HG03196 (cell line): ENCODE measurements around the gene UROC1.

Experiments
- ATAC-seq: cut with Tn5 transposase; IDR thresholded peaks from one replicate; pipeline ENCODE4 v1.9.1; 2021; ENCODE audit not compliant: unreplicated experiment

The UROC1 gene

DNA sequence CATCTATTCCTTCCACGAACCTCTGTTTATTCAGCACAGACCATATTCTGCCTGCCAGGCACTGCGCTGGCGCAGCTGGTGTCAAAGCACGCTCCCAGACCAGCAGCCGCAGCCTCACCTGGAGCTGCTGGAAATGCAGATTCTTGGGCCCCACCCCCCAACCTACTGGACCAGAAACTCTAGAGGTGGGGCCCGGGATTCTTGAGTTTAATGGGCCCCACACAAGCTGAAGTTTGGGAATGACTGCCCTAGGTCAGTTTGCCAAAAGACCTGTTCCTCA, 13.4 kb upstream of the UROC1 start:
- ATAC-seq, result no peak

DNA sequence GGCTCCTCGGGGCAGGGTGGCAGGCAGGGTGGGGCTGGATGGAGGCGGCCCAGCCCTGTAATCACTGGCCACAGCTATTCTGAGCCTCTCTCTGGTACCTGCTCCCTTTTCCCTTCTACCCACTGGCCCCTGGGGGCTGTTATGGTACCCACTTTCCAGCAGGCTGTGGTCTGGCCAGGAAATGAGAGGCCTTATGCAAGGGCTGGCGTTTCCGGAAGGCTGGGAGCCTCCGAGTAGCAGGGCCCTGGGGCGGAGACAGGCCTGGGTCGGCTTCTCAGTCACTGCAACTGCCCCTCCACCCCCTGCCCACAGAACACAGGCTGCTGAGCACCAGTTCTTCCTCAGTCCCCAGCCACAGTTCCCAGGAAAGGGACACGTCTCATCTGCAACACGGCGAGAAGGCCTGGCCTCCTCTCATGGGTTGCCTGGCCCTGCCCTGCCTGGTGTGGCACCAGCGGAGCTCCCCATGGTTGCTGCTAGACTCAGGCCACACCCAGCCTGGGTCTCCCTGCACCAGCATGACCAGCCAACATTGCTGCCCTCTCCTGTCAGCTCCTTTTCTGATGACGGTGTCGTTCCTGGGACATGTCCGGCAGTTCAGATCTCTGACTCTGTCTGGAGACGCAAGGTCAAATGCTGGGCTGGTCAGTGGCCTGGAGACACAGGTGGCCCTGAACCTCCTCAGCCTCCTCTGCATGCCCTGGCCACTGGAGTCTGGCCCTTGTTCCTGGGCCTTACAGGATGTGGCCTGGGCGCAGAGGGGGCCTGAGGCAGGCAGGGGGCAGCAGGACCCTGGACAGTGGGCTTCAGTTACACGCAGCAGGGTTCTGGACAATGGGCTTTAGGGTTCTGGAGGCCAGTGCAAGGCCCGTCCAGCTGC, 12.8 kb upstream of the UROC1 start:
- ATAC-seq, result no peak

DNA sequence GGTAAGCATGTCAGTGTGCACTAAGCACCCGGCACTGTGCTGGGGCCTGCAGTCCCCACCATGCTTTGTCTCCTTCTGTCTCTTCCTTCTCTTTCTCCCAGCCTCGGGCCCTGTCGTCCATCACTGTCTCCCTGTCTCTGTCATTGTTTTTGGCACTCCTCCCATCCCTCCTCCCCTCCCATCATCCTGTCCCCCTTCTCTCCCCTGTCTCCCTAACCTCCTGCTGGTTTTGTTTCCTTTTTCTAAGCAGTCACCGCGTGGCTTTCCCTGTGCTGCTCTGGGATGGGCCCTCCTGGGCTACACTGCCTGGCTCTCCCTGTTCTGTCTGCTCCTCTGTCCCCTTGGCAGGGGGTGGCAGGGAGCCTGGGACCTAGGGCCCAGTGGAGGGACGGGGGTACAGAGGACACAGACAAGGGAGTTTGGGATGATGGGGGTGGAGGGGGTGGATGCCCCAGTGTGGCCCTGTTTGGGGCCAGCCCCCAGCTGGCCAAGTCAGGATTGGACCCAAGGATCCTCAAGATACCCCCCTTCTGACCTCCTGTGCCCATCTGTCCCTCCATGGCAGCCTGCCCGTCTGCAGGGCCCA, 12.1 kb upstream of the UROC1 start:
- no peak for ATAC-seq

DNA sequence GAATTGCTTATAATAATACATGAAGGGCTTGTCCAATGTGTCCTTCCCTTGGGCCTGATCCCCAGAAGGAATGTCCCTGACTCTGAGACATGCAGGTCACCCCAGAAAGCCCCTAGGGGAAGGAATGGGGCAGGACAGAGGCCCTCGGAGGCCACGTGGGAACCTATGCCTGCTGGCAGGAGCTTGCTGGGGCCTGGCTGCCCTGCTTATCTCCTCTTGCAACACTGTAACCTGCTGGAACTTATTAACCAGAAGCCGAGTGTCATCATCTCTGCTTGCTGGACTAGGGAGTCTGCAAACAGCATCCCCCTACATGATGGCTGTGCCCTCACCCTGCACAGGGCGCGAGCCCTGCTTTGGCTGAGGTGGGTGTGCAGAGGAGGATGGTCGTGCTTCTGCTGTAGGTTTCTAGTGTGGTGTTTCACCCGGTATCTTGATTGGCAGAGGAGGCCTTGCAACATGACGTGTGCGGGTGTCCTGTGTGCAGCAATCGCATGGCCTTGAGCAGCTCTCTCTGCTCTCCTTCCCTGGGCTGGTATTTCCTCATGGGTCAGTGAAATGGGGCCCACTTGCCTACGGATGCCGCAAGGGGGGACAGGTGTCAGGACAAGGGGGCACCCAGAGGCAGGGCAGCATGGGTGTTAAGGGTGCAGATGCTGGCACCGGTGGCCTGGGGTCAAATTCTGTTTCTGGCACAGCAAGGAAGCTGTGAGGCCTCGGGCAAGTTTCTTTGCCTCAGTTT, 11.4 kb upstream of the UROC1 start:
- ATAC-seq, result no peak

DNA sequence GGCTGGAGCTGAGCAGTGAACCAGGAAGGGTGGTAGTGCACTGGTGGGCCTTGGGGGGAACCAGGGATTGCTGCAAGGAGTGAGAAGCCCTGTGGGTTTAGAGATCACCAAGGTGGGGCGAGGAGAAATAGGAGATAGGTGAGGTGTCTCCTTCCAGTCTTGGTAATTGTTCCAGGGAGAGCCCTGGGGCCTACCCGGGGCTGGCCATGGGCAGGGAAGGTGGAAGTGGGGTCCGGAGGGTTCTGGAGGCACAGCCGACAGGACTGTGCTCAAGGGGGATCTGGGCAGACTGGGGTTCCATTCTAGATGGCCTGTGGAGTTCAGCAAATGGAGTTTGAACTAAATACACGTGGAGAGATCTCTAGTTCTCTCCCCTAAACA, 10.8 kb upstream of the UROC1 start:
- no peak for ATAC-seq

DNA sequence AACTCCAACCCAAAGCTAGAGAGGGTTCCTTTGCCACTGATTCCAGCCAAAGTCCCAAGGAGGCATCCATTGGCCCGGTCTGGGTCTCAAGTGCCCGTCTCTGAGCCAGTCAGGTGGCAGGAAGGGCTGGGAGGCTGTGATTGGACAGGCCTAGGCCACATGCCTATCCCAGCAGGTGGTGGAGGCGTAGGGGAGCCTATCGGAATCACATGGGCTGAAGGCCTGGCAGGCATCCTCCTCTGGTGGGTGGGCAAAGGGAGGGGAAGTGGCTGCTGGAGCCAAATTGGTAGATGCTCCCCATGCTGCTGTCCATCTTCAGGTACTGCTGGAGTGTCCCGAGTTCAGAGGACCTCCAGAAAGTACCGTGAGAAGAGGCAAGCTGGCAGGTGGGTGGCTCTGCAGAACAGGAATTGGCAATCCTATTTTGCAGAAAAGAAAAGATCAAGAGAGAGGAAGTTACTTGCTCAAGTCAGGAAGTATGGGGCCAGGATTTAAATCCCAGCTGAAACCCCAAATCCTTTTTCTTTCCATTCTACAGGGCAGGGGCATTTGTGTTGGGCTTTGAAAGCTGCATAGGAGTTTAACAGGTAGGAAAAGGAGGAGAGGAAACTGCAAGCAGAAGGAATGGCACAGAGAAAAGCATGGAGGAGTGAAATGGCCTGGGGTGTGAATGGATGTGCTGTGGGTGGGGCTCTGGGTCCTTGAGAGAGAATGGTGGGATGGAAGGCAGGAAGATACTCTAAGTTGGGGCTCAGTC, 10.1 kb upstream of the UROC1 start:
- no peak for ATAC-seq

DNA sequence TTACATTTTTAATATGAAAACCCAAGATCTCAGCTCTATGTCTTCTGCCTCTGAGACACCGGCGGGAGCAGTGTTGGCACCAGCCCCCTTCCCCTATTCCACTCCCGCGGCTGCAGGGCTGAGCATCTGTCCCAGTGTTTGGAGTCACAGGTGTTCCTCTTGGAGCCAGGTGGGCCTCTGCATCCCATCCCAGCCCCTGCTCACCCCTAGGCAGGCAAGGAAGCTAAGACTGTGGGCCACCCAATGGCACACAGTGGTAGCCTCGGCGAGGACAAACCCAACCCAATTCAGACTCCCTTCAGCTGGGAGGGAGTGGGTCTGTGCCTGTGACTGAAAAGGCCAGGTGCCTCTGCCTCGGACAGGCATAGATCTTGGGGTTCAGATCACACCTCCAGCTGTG, 9.4 kb upstream of the UROC1 start:
- no peak for ATAC-seq

DNA sequence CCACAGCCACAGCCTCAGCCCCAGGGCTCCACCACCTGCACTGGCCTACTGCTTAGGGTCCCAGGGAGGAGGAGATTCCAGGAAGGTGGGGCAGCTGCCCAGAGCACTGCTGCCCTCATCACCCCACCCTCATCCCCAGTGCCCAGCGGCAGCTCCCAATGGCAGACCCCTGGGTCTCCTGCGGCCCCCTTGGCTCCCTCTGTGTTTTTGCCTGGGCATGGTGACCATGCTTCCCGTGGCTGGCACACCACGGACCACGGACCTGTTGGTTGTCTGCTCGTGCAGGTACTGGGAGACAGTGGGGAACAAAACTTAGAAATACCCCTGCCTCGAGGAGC, 9.1 kb upstream of the UROC1 start:
- ATAC-seq, result no peak

DNA sequence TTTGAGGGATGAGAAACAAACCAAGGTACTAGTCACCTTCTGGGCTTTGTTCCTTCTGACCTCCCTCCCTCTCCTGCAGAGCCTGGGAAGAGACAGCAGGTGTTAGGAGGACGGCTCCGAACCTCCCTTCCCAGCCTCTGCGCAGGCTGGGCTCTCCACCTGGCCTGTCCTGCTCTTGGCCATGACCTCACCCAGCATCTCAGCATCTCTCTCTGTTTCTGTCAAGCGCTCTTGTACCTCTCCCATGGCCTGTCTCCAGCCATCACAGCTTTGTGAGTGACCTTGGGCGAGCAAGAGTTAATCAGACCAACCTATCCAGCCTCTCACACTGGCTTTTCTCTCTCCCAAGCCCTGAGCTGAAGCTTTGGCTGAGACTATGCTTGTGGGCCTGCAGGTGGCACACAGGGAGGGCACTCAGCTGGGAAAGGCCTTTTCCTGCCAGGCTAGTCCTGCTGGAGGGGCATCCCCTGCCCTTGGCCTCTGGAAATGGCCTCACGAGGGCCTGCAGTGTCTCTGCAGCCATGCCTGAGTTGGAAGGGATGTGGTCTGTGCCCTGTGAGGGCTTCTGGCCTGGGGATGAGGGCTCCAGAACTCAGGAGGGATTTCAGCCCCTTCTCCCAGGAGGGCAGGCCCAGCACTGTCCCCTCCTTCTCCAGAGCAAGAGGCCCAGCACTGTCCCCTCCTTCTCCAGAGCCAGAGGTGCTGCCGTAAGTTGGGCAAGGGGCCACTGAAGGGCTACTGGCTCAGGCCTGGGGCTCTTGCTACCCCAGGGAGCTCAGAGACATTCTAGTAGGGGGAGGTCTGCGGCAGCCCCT, 8.5 kb upstream of the UROC1 start:
- no peak for ATAC-seq

DNA sequence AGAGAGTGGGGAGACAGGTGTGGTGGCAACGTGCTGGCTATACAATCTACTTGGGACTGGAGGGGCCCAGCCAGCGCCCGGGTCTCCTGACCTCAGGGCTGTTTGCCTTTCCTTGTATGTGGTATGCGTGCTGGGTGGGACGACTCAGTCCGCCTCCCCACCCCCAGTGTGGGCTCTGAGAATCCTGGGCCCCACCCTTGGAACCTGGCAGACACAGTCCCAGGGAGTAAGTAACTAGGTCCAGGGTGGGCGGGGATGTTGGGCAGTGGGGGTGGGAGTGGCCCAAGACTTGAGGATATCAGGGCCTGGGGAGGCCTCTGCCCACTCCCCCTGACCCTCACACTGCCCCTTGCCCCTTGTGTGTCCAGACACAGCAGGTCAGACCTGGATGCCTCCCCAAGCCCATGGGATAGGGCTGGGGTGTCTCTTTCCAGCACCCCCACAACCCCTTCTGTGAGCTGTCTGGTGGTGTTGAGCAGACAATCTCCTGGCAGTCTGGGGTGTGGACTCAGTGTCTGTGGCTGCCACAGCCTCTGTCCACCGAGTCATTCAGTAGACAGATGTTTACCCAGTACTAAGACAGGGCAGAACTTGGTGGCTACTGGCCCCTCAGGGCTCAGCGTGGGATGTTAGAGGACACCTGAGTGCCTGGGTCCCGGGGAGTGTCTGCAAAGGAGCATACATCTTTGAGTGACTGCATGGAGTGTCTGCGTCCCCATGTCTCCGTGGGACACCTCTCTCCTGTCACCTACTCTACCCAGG, 7.7 kb upstream of the UROC1 start:
- ATAC-seq, result no peak

DNA sequence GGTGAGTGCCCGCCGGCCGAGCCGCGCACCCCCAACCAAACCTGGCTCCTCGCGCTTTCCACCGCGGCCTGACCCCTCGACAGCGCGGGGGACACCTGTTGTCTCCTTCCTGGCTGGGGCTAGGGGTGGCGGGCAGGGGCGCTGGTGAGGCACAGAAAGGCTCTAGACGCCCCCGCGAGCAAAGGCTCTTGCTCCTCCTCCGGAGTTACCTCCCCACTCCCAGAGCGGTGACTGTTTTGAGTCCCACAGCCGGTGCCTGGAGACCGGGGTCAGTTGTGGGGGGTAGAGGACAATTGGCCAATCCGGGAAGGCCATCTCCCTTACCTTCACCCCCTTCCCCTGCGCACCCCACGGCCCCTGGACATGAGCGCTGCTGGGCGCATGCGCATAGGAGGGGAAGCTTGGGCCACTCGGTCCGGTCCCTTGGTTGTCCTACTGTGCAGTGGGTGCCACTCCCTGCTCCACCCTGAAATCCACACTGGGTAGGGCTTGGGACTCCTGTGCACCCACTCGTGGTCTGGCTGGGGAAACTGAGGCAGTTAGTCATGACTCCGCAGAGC, 6.9 kb upstream of the UROC1 start:
- no peak for ATAC-seq

DNA sequence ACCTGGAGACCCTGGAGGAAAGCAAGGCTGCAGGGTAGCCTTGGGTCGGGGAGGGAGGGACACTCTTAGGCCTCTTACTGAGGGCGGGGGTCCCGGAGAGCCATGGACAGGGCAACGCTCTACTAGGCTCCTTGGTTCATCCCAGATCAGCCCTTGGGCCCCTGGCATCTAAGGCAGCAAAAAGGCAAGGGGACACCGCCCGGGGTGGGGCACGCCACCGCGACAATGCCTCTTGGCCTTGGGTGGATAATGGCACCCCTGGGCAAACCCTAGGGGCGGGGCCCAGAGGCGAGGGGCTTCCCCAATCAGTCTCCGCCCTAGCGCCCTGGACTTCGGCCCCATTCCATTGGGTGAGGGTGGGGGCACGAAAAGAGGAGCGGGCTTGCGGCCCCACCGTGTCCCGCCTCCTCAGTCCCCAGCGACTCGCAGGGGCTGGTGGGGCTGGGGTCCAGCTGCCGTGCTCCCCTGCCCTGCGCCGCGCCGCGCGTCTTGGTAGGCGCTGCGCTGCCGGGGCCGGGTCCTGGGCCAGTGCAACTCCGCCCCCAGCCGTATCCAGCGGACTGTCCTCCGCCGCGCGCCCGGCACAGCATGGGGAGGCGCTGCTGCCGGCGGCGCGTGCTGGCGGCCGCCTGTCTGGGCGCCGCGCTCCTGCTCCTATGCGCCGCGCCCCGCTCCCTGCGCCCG, 6.3 kb upstream of the UROC1 start, which contains the start of gene CHST13:
Gene CHST13, plus strand, starts transcription at position 411 of the 684 bp plus-strand sequence. Its CDS starts 178 bp downstream, at position 589.
- ATAC-seq, result no peak

DNA sequence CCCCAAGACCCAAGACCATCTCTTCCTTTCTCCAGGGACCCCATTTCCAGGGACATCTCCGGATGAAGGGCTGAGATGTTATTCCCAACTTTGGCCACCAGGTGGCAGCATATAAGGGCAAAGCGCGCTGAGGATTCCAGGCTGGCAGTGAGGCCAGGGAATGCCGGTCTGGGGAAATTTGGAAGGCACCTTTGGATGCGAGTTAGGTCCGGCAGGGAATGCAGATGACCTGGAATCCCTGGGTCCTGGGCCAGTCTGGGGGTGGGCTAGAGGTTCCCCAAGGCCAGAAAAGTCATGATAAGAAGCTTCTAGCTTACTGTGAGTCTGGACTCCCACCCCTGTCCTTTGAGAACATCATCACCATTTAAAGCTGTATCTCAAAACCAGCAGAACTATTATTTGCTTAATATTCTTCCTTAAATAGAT, 4.8 kb upstream of the UROC1 start:
- no peak for ATAC-seq

DNA sequence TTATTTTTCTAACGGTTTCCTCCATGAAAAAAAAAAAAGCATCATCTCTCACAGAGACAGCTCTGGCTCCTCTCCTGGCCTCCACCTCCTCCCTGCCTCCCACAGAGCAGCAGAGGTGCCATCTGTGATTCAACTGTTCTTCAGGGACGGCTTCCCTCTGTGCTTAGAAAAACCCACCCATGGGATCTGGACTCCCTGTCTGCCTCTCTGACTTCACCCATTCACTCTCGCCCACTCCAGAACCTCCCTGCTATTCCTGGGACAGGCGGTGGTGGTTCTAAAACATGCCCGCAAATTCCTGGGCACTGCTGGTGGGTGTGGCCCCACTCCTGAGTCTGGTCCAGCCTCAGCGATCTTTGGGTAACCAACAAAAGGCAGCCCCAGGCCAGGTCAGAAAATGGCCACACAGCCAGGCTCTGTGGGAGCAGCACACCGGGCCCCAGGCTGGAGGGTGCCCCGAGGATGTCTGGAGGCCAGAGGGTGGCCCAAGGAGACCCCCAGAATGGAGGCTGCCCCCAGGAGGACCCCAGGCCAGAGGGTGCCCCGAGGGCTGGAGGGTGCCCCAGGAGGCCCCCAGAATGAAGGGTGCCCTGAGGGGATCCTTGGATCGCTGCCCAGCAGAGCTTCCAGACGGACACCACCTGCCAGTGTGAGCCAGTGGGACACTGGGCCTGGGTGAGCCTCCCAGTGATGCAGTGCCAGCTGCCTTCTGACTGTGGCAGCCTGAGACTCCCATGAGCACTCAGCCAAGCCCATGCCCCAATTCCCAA, 3.7 kb upstream of the UROC1 start:
- ATAC-seq, result no peak

DNA sequence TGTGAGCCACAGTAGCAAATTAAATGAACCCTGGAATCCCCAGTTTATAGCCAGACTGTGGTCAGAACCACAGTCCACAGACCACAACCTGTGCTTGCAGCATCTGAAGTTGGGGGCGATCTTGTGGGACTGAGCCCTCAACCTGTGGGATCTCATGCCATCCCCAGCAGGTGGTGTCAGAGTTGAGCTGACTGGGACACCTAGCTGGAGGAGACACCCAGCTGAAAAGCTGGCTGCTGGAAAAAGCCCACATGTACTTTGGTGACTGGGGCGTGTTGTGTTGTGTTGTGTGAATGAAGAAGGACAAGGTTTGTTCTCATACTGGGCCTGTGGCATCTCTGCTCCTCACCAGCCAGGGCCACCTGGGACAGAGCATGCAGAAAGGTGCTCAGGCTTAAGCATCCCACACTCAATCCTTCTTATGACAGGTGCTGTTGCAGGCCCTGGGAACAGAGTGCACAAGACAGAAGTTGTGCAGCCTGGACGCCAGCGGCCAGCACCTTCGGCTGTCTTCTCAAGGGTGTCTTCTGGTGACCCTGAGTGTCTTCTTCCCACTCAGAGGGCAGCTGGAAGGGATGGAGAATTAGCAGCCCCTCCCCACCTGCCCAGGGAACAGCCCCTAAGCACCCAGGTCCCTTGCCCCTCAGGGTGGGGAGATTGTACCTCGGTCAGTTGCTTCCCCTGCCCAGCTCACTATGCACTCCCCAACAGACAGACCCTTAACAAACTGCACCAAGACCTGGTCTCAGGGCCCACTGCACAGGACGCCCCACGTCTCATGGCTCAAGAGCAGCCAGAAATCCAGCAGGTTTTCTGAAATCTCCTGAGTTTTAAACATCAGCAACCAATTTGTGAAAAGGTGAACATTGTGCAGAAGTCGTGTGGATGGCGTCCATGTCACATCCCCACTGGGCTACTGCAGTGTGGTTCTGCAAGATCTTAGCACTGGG, 2.2 kb upstream of the UROC1 start:
- ATAC-seq, result no peak

DNA sequence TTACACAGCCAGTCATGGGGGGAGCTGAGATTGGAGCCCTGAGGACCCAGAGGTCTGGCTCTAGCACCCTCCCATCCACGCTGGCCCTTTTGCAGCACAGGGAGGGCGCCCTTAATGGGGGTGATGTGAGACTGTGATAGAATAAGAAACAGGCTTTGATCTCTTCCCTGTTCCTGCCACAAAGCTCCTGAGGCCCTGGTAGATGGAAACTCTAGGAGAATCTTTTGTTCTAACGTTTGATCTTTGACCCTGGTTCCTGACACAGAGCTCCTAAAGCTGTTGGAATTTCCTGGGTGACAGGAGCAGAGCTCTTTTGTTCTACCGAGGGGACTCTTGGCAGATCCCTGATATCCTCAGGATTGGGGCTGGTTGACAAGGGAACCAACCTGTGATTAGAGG, 1.2 kb upstream of the UROC1 start:
- ATAC-seq, result no peak
